RPMI7951 (cell line): ENCODE results near the gene HSBP1. TPM values are rescaled to one million over a fixed set of nuclear protein-coding genes. Genes with fewer than 3 reads are reported as not detected.
A peak's percentile ranks its signal among the peaks of the same experiment; 100 is the strongest.

Experiments used
- DNase-seq: peaks from one replicate; pipeline ENCODE4 v3.0.0-alpha.2; 2012; ENCODE audit warnings: low read depth
- total RNA-seq: library from RNA; depleted of rRNA; stranded (reverse); fragments of >200 nt; shearing (Covaris generic); gene quantifications from 2 replicates; pipeline ENCODE4 v1.2.3, GENCODE V29; 2014; rRNA removed

Gene HSBP1
- total RNA-seq, 1 experiment from 2014 or later: 167 TPM

- DNase-seq: no peak
Measured at GRCh38 chr16:83838151-83838550, 30.4 kb downstream of the HSBP1 start.

DNA sequence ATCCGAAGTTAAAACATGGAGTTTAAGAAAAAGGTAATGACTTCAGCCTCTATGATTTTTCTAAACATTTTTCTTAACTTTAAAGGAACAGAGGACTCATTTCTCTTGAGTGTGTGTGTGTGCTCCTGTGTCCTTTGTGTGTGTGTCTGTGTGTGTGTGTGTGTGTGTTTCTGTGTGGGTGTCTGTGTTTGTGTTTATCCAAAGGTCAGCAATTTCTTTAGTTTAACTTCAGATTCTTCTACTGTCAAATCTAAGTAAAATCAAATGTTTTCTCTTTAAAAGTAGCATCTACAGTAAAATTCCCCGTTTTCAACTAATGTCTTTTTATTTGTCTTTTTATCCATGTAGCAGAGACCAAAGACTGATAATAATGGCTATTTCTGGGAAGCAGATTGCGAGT, 31.8 kb downstream of the HSBP1 start:
- no peak for DNase-seq

DNA sequence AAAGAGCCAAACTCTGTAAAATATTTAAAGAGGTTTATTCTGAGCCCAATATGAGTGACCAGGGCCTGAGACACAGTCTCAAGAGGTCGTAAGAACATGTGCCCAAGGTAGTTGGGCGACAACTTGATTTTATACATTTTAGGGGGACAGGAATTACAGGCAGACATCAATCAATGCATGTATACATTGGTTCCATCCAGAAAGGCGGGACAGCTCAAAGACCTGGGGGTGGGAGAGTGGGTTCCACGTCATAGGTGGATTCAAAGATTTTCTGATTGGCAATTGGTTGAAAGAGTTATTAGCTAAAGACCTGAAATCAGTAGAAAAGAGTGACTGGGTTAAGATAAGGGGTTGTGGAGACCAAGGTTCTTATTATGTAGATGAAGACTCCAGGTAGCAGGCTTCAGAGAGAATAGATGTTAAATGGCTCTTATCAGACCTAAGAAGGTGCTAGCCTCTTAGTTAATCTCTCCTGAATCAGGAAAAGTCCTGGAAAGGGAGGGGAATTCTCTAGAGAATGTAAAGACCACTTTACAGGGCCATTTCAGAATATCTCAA, 32.4 kb downstream of the HSBP1 start:
- no peak for DNase-seq

- no peak for DNase-seq
Measured at GRCh38 chr16:83842291-83842690, 34.5 kb downstream of the HSBP1 start.

GRCh38 chr16:83842756-83843507, 35.2 kb downstream of the HSBP1 start:
- no peak for DNase-seq

- DNase-seq: no peak
Measured at GRCh38 chr16:83843657-83844056, 35.9 kb downstream of the HSBP1 start.

- DNase-seq: no peak
Measured at GRCh38 chr16:83845263-83845662, 37.5 kb downstream of the HSBP1 start.

DNA sequence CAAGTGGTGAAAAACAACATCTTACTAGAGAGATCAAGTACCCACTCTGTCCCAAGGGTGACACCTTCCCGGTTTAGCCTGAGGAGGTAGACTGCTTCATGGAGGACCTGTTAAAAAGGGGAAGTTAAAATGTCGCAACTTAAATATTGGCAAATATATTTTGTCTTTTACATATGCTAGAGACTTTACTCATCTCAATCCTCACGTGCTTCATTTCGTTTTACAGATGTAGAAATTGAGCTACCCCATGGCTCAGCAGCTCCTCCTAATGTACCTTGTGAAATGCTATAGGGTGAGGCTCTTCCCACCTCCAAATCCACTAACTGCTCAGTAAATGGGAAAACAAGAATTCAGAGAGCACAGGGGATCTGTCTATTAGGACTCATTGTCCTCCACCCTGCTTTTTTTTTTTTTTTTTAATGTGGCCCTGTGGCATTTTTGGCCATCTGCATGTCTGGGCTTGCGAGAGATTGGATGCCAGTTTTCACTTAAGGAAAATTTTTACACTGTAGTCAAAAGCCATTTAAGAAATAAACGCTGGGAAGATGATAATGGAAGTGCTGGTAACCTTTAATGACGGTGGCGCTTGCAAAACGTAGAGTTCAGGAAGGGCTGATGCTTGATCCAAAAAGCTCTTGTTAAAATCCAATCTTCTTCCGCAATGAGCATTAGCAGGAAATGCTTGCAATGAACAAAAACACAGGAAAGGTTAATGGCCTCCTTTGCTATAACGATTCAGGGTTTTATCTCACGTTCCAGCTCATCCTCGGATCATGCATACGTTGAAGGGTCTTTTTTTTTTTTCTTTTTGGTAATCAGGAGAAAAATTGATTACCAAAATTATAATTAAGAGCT, 39.8 kb downstream of the HSBP1 start:
- DNase-seq: peak; percentile 21

DNA sequence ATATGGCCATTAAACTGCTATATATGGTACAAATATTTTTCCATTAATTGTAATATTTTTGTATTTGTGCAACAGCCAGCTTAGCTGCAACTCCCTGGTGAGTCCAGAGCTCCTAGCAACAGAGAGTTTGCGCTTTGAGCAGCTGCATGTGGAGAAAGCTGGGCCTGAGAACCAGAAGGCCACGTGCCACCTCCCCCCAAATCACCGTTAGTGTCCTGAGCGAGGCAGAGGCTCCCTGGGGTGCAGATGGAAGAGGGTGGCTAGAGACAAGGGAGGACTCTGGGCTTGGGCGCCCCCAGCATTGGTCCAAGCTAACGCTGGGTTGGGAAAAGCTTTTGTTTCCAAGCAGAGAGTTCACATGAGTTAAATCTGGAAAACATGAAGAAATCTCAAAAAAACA, 41.6 kb downstream of the HSBP1 start:
- no peak for DNase-seq

DNA sequence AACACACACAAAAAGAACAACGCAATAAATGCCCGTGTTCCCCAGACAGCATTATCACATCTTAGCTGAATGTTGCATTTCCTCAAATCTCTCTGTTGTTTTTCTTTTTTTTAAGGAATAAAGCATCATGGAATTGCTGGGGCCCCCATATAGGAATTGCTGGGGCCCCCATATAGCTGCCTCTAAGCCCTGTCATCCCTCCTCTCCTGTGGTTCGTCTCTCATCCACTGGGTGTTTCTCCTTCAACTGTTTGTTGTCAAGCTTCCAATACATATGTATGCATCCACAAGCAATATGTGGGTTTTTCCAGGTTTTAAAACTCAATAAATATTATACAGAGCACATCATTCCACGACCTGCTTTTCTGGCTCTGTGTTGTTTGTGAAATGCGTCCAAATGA, 43.2 kb downstream of the HSBP1 start:
- no peak for DNase-seq

DNA sequence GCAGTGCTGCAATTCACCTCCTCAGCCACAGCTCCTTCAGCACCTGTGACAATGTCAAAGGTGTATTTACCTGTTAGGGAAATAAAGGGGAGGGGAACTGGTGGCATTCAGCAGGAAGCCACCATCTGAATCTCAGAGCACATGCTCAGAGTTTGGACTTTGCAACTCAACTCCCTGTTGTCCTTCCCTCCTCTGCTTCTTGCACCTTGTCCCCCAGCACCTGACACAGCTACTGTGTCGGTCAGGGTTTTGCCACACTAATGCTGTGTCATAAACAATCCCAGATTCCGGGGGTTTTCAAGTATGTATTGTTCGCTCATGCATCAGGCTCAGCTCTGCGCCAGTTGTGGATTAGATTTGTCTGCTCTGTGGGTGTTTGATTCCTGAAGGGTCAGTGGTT, 43.7 kb downstream of the HSBP1 start:
- DNase-seq: no peak

- no peak for DNase-seq
Measured at GRCh38 chr16:83852774-83853173, 45.0 kb downstream of the HSBP1 start.

GRCh38 chr16:83853834-83854233, 46.1 kb downstream of the HSBP1 start:
- no peak for DNase-seq

DNA sequence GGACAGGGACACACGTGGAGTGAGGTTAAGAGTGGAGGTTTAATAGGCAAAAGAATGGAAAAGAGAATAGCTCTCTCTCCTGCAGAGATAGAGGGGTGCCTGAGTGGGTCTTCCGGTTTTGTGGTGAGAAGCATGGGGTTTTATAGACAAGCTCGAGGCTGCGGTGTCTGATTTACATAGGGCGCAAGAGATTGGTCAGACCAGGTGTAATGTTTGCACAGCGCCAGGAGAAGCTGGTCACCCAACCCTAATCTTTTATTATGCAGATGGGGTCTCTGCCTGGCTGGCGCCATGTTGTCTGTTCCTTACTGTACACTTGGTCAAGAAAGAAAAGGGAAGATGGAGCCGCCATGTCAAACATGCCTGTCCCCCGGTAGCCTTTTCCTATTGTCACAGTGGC, 46.6 kb downstream of the HSBP1 start:
- no peak for DNase-seq

DNA sequence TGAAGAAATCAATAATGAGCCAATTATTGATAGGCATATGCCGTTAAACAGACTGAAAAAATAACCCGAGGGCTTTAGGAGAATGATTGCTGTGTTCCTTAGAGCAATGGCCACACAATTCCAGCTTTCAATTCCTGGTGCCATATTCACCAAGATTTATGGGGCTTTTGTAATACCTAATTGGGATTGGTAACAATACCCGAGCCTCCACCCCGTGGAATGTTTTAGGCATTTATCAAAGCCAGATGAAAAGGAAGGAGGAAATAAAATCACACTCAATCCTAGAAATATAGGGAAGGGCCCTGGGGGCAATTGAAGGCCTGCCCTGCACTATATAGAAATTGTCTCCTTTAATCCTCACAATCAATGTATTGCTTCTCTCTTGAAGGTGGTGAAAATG, 49.0 kb downstream of the HSBP1 start:
- no peak for DNase-seq

GRCh38 chr16:83859265-83859664, 51.5 kb downstream of the HSBP1 start:
- DNase-seq: no peak

DNA sequence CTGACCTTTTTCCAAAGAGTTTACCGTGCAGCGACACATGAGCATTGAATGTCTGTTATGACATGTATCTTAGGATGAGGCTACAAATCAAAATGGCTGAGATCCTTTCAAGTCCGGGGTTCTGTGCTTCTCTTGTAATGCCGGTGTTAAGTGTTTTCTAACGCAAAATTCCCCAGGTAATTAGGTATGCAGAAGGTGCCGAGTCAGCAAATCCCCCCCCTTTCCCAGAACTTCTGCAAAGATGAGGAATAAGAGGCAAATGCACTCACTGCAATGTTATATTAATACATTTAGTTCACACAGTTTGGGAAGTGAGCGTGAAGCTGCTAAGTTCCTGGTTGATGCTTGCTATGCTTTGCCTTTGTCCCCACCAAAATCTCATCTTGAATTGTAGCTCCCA, 54.9 kb downstream of the HSBP1 start:
- no peak for DNase-seq

- no peak for DNase-seq
Measured at GRCh38 chr16:83863682-83864081, 55.9 kb downstream of the HSBP1 start.

Other genes starting within 250 kb of the HSBP1 start
- 1.1 and 1.4 TPM in 2 replicates for gene MLYCD, start 91.1 kb downstream of the HSBP1 start, total RNA-seq
- gene OSGIN1, start 145.3 kb downstream of the HSBP1 start, total RNA-seq: 4.2 and 4.3 TPM in 2 replicates
- not detected in 2 replicates for gene NECAB2, start 160.3 kb downstream of the HSBP1 start, total RNA-seq
- gene SLC38A8, start 234.8 kb downstream of the HSBP1 start, total RNA-seq: not detected in 2 replicates